H1 (cell line): ENCODE data around the gene DIP2C. TPM values are rescaled to one million over a fixed set of nuclear protein-coding genes. Genes with fewer than 3 reads are reported as not detected.

ENCODE experiments used
- CTCF ChIA-PET: fragments of 300-600 bp; sonication (Branson Sonifier 250); formaldehyde crosslinking; loops from one replicate; lab custom pipeline; 2021; ENCODE audit not compliant: partially characterized antibody; lab: Charles Lee
- POLR2A ChIA-PET: fragments of 300-600 bp; sonication (Branson Sonifier 250); formaldehyde crosslinking; loops from one replicate; lab custom pipeline; 2021; ENCODE audit warnings: inconsistent platforms; ENCODE audit not compliant: partially characterized antibody; lab: Charles Lee
- DNase-seq, 2 experiments: peaks; one replicate each; pipeline versions ENCODE4 v3.0.0 to v3.0.0-alpha.2; 2010 to 2022; ENCODE audit warnings: low spot score in 2 of 2, low read depth in 1 of 2, mixed read lengths in 1 of 2
- FAIRE-seq: peaks from 2 replicates; lab custom pipeline; 2011; peaks lifted over from hg19 to GRCh38; lab: Jason Lieb, UNC
- H2AFZ ChIP-seq: 2 replicates; pipeline ENCODE4 v1.8.1; 2012; ENCODE audit warnings: low read length, inconsistent platforms
- H2AK5ac ChIP-seq: 2 replicates; pipeline ENCODE4 v1.6.1; 2013; ENCODE audit warnings: low read depth, low read length
- H2BK120ac ChIP-seq: replicated peaks from 2 replicates; pipeline ENCODE3; 2013; ENCODE audit warnings: low read depth, low read length, inconsistent platforms
- H2BK12ac ChIP-seq: 2 replicates; pipeline ENCODE4 v1.6.1; 2013; ENCODE audit warnings: low read depth, low read length
- H2BK15ac ChIP-seq: 2 replicates; pipeline ENCODE4 v1.6.1; 2013; ENCODE audit warnings: low read length
- H2BK20ac ChIP-seq: 2 replicates; pipeline ENCODE4 v1.6.1; 2013; ENCODE audit warnings: low read length
- H2BK5ac ChIP-seq: 2 replicates; pipeline ENCODE4 v1.6.1; 2013; ENCODE audit warnings: low read depth, low read length
- H3K14ac ChIP-seq: 2 replicates; pipeline ENCODE4 v1.6.1; 2013; ENCODE audit warnings: inconsistent platforms; ENCODE audit not compliant: insufficient read length
- H3K18ac ChIP-seq: 2 replicates; pipeline ENCODE4 v1.6.1; 2013; ENCODE audit warnings: low read length; ENCODE audit errors: extremely low read depth
- H3K23ac ChIP-seq: 2 replicates; pipeline ENCODE4 v1.6.1; 2013; ENCODE audit warnings: inconsistent platforms; ENCODE audit not compliant: insufficient read length
- H3K23me2 ChIP-seq: 2 replicates; pipeline ENCODE4 v1.6.1; 2013; ENCODE audit warnings: low read depth, low read length
- H3K27ac ChIP-seq: 2 replicates; pipeline ENCODE4 v1.6.1; 2011; ENCODE audit warnings: low read depth, low read length, inconsistent platforms
- H3K27me3 ChIP-seq, 4 experiments: replicated peaks in 1 of 4; 1 replicate in 1 of 4; 2 replicates in 3 of 4; pipeline versions ENCODE4 v1.6.1 to v1.8.1; 2011 to 2013; ENCODE audit warnings: low read length in 3 of 4, mild to moderate bottlenecking in 3 of 4, inconsistent platforms in 2 of 4, mixed read lengths in 2 of 4, moderate library complexity in 1 of 4; ENCODE audit not compliant: control insufficient read depth in 3 of 4, insufficient read depth in 3 of 4; ENCODE audit errors: extremely low read depth in 1 of 4
- H3K36me3 ChIP-seq, 4 experiments: 2 replicates each; pipeline versions ENCODE4 v1.6.1 to v1.8.1; 2011 to 2013; ENCODE audit warnings: mild to moderate bottlenecking in 4 of 4, low read length in 3 of 4, moderate library complexity in 2 of 4, control low read depth in 1 of 4, inconsistent platforms in 1 of 4; ENCODE audit not compliant: insufficient read depth in 4 of 4, control insufficient read depth in 2 of 4
- H3K4ac ChIP-seq: replicated peaks from 2 replicates; pipeline ENCODE3; 2013; ENCODE audit warnings: low read length, low read depth, mixed read lengths, inconsistent platforms; ENCODE audit not compliant: insufficient read length
- H3K4me1 ChIP-seq, 4 experiments: replicated peaks in 1 of 4; 1 replicate in 1 of 4; 2 replicates in 3 of 4; pipeline versions ENCODE4 v1.6.1 to v1.8.1; 2011 to 2013; ENCODE audit warnings: low read length in 3 of 4, inconsistent platforms in 2 of 4, mixed read lengths in 1 of 4; ENCODE audit not compliant: insufficient read depth in 4 of 4, control insufficient read depth in 3 of 4
- H3K4me2 ChIP-seq, 2 experiments: 2 replicates each; pipeline versions ENCODE4 v1.6.1 to v1.8.1; 2011 to 2013; ENCODE audit warnings: low read depth in 2 of 2, low read length in 2 of 2, control low read depth in 1 of 2, inconsistent platforms in 1 of 2, mild to moderate bottlenecking in 1 of 2; ENCODE audit not compliant: insufficient read depth in 1 of 2
- H3K4me3 ChIP-seq, 4 experiments: fragments of 200-600, 300-600 bp in 1 of 4; sonication (generic), shearing (Covaris generic), sonication (Bioruptor Twin) in 1 of 4; 2 replicates each; pipeline versions ENCODE4 v1.5.1 to v1.8.1; 2011 to 2016; ENCODE audit warnings: low read length in 4 of 4, low read depth in 3 of 4, control low read depth in 2 of 4, inconsistent platforms in 2 of 4, mild to moderate bottlenecking in 2 of 4, mixed read lengths in 1 of 4, moderate library complexity in 1 of 4; ENCODE audit not compliant: insufficient read depth in 2 of 4; ENCODE audit errors: extremely low read depth in 1 of 4
- H3K56ac ChIP-seq: replicated peaks from 2 replicates; pipeline ENCODE3; 2013; ENCODE audit warnings: low read depth, mild to moderate bottlenecking, mixed read lengths, low read length, inconsistent platforms; ENCODE audit not compliant: insufficient read length
- H3K79me1 ChIP-seq: 2 replicates; pipeline ENCODE4 v1.6.1; 2013; ENCODE audit warnings: low read depth, low read length, control low read depth
- H3K79me2 ChIP-seq, 2 experiments: 2 replicates each; pipeline versions ENCODE4 v1.6.1 to v1.8.1; 2012 to 2013; ENCODE audit warnings: low read length in 2 of 2, mild to moderate bottlenecking in 2 of 2, inconsistent platforms in 1 of 2; ENCODE audit not compliant: insufficient read depth in 2 of 2, control insufficient read depth in 1 of 2
- H3K9ac ChIP-seq, 4 experiments: replicated peaks in 1 of 4; 1 replicate in 1 of 4; 2 replicates in 3 of 4; pipeline versions ENCODE4 v1.6.1 to v1.8.1; 2011 to 2013; ENCODE audit warnings: low read depth in 3 of 4, low read length in 3 of 4, control low read depth in 2 of 4, mild to moderate bottlenecking in 2 of 4, moderate library complexity in 2 of 4, inconsistent platforms in 1 of 4; ENCODE audit errors: extremely low read depth in 1 of 4
- H3K9me3 ChIP-seq, 2 experiments: 2 replicates each; pipeline versions ENCODE4 v1.6.1 to v1.8.1; 2012 to 2013; ENCODE audit warnings: mild to moderate bottlenecking in 2 of 2, moderate library complexity in 2 of 2, control low read depth in 1 of 2, inconsistent platforms in 1 of 2, low read depth in 1 of 2, low read length in 1 of 2, mixed read lengths in 1 of 2; ENCODE audit not compliant: insufficient read depth in 2 of 2
- H4K20me1 ChIP-seq, 2 experiments: replicated peaks in 1 of 2; 2 replicates each; pipeline versions ENCODE3 to v1.8.1; 2011 to 2013; ENCODE audit warnings: inconsistent platforms in 2 of 2, low read length in 2 of 2, mild to moderate bottlenecking in 1 of 2; ENCODE audit not compliant: insufficient read depth in 2 of 2, control insufficient read depth in 1 of 2
- H4K5ac ChIP-seq: 2 replicates; pipeline ENCODE4 v1.6.1; 2013; ENCODE audit warnings: low read length, low read depth, mixed read lengths, inconsistent platforms; ENCODE audit not compliant: insufficient read length
- H4K8ac ChIP-seq: 2 replicates; pipeline ENCODE4 v1.8.0; 2013; ENCODE audit warnings: mild to moderate bottlenecking, moderate library complexity, low read length, inconsistent platforms; ENCODE audit not compliant: insufficient read depth; ENCODE audit errors: extremely low read depth
- H4K91ac ChIP-seq: replicated peaks from 2 replicates; pipeline ENCODE3; 2013; ENCODE audit warnings: low read length, mixed read lengths, inconsistent platforms; ENCODE audit not compliant: insufficient read length
- BACH1 ChIP-seq: IDR thresholded peaks from 2 replicates; pipeline ENCODE4 v1.6.1; 2012; ENCODE audit warnings: low read length, improper control_type of control experiment
- CTBP2 ChIP-seq: IDR thresholded peaks from 2 replicates; pipeline ENCODE4 v1.7.0; 2011; ENCODE audit warnings: borderline replicate concordance, mild to moderate bottlenecking, moderate library complexity, mixed read lengths, low read length; ENCODE audit not compliant: insufficient read depth, insufficient read length
- HDAC6 ChIP-seq: IDR thresholded peaks from one replicate; pipeline ENCODE4 v1.7.1; 2012; ENCODE audit warnings: low read depth, mild to moderate bottlenecking, inconsistent platforms, low read length, moderate library complexity
- JUN ChIP-seq: IDR thresholded peaks from 2 replicates; pipeline ENCODE4 v1.6.1; 2011; ENCODE audit warnings: low read depth, mild to moderate bottlenecking, improper control_type of control experiment, low read length
- POU5F1 ChIP-seq: IDR thresholded peaks from 2 replicates; pipeline ENCODE4 v1.6.1; 2011; ENCODE audit warnings: low read depth, mild to moderate bottlenecking, low read length, moderate library complexity
- RFX5 ChIP-seq: IDR thresholded peaks from 2 replicates; pipeline ENCODE4 v1.6.1; 2011; ENCODE audit warnings: low read depth, low read length, improper control_type of control experiment, borderline replicate concordance
- SRF ChIP-seq: IDR thresholded peaks from 2 replicates; pipeline ENCODE4 v1.6.1; 2011; ENCODE audit warnings: mild to moderate bottlenecking, low read depth, low read length, moderate library complexity
- WGBS, 2 experiments: shearing (Covaris generic) in 1 of 2; methylation state at CpG; one replicate each; pipeline versions ENCODE4 v1.1.6 to v1.1.7; 2013 to 2015; ENCODE audit warnings: low lambda C conversion rate in 2 of 2, mixed read lengths in 2 of 2, inconsistent platforms in 1 of 2, low coverage in 1 of 2, missing lambda C conversion rate in 1 of 2; ENCODE audit not compliant: insufficient replicate concordance in 2 of 2, insufficient coverage in 1 of 2, insufficient read length in 1 of 2; ENCODE audit errors: extremely low coverage in 1 of 2, missing lambda C conversion rate in 1 of 2; 5-methylcytosine and 5-hydroxymethylcytosine counted together
- polyA plus RNA-seq, 7 experiments: library from polyadenylated mRNA; depleted of rRNA in 3 of 7; stranded (reverse) in 5 of 7; unstranded in 2 of 7; fragments of >200 nt in 5 of 7; fragments of 200-250 nt in 2 of 7; gene quantifications; 1 replicate in 5 of 7; 2 replicates in 1 of 7; 4 replicates in 1 of 7; pipeline versions ENCODE4 v1.2.1 to v1.2.3, GENCODE V29; 2011 to 2013; ENCODE audit warnings: missing spikeins in 2 of 7, mixed read lengths in 2 of 7
- total RNA-seq: library from RNA; stranded (reverse); fragmentation: NEBNext Ultra II Directional; extraction: Animal tissue kit (Norgen Biotek cat#: 25700); gene quantifications from 2 replicates; pipeline ENCODE4 v1.2.1, GENCODE V29; 2021

DIP2C gene
- total and polyA plus RNA-seq, 2 of the 8 experiments (the other 6 are each of a cell fraction or from before 2014, with no cell fraction given) = 3.8 to 9.3 TPM

GRCh38 chr10:663831-664251 lies 25.6 kb downstream of the DIP2C start:
- Histone ChIP-seq H4K20me1 (peaks cover 19 to 37% of the 10 kb centered on the region in 2 experiments), H3K4me3 (no peak overlapping the region), H2BK120ac (no peak overlapping the region), H3K23ac (no peak overlapping the region)
- DNase-seq = peak in 1 of 2 experiments; percentile 42
- CTCF ChIA-PET = no interaction called here
- TF ChIP-seq JUN (no peak), CTBP2 (no peak), POU5F1 (no peak), BACH1 (no peak), SRF (no peak), HDAC6 (no peak), RFX5 (no peak)
- TF ChIP-seq, all 59 proteins: peak for 0
- no peak overlapping the region for H3K56ac ChIP-seq
- no peak overlapping the region for H2BK15ac ChIP-seq
- H3K27me3 ChIP-seq = no peaks in the 10 kb centered on the region
- no peak for FAIRE-seq
- no peak overlapping the region for H4K91ac ChIP-seq
- no peaks in the 10 kb centered on the region; a peak in 2 of 8 replicates for H3K36me3 ChIP-seq
- no peak overlapping the region for H3K4me2 ChIP-seq
- H2BK5ac ChIP-seq = no peak overlapping the region
- H3K79me1 ChIP-seq = peaks cover 26% of the 10 kb centered on the region
- H3K79me2 ChIP-seq = peaks cover 15 to 67% of the 10 kb centered on the region in 2 experiments
- H3K27ac ChIP-seq = no peak overlapping the region
- WGBS, 2 experiments = 70% methylated on average over 7 of the region's 13 CpGs; no CpG with 5 or more reads in 1 of the 2 experiments
- H4K5ac ChIP-seq = no peak overlapping the region
- peaks cover 11% of the 10 kb centered on the region for H3K23me2 ChIP-seq
- H3K4me1 ChIP-seq = peaks cover 0 to 9% (median 4%) of the 10 kb centered on the region in 4 experiments; a peak in 6 of 7 replicates
- POLR2A ChIA-PET = no interaction called here
- H2BK20ac ChIP-seq = no peak overlapping the region
- H3K14ac ChIP-seq = no peak overlapping the region
- H2BK12ac ChIP-seq = no peak overlapping the region
- no peak overlapping the region for H3K9ac ChIP-seq
- H2AK5ac ChIP-seq = no peak overlapping the region
- H3K9me3 ChIP-seq = no peaks in the 10 kb centered on the region
- H4K8ac ChIP-seq = no peak overlapping the region; the same call in 1 of the 2 replicates
- no peak overlapping the region for H3K18ac ChIP-seq
- H2AFZ ChIP-seq = no peak overlapping the region
- no peak overlapping the region for H3K4ac ChIP-seq
